ENCODE data around the gene MOCS2. TPM values are rescaled to one million over a fixed set of nuclear protein-coding genes. Genes with fewer than 3 reads are reported as not detected.

Gene MOCS2
- total RNA-seq, 2 donors from 2014 or later = 30.4 to 51.3 TPM

- H3K27me3 ChIP-seq (replicated peaks; ENCODE audit: insufficient read depth) = no peaks in the 10 kb centered on the region
- no peaks in the 10 kb centered on the region for H3K4me1 ChIP-seq (replicated peaks)
- H3K4me3 ChIP-seq = no peak overlapping the region
- H3K27ac ChIP-seq = no peak overlapping the region
- no peaks in the 10 kb centered on the region for H3K9me3 ChIP-seq
- 89% methylated on average over 4 of the region's 4 CpGs for WGBS
- TF ChIP-seq CTCF (IDR thresholded peaks at IDR 0.05) (no peak), POLR2A (IDR thresholded peaks at IDR 0.05) (no peak), POLR2AphosphoS5 (IDR thresholded peaks at IDR 0.05) (no peak)
- H3K36me3 ChIP-seq = no peaks in the 10 kb centered on the region
- intact Hi-C loops (cut with DNase I) = no loop called here
- DNase-seq (ENCODE audit: low spot score) = no peak
Measured at GRCh38 chr5:53053364-53053763, 56.2 kb downstream of the MOCS2 start.

- no peaks in the 10 kb centered on the region for H3K4me1 ChIP-seq (replicated peaks)
- intact Hi-C loops (cut with DNase I) = no loop called here
- no peak overlapping the region for H3K27ac ChIP-seq
- H3K4me3 ChIP-seq = no peak overlapping the region
- no peak for TF ChIP-seq POLR2A (IDR thresholded peaks at IDR 0.05)
- 83% methylated on average over 2 of the region's 2 CpGs for WGBS
- no peaks in the 10 kb centered on the region for H3K9me3 ChIP-seq
- DNase-seq (ENCODE audit: low spot score) = no peak
- no peaks in the 10 kb centered on the region for H3K27me3 ChIP-seq (replicated peaks; ENCODE audit: insufficient read depth)
- no peaks in the 10 kb centered on the region for H3K36me3 ChIP-seq
Measured at GRCh38 chr5:53052499-53052898, 57.1 kb downstream of the MOCS2 start.

- H3K4me3 ChIP-seq = no peak overlapping the region
- H3K36me3 ChIP-seq = no peaks in the 10 kb centered on the region
- H3K27ac ChIP-seq = no peak overlapping the region
- TF ChIP-seq CTCF (IDR thresholded peaks at IDR 0.05) (no peak), POLR2A (IDR thresholded peaks at IDR 0.05) (no peak), POLR2AphosphoS5 (IDR thresholded peaks at IDR 0.05) (no peak)
- intact Hi-C loops (cut with DNase I) = no loop called here
- H3K4me1 ChIP-seq (replicated peaks) = no peaks in the 10 kb centered on the region
- H3K9me3 ChIP-seq = no peaks in the 10 kb centered on the region
- WGBS = 81% methylated on average over 2 of the region's 2 CpGs
- H3K27me3 ChIP-seq (replicated peaks; ENCODE audit: insufficient read depth) = no peaks in the 10 kb centered on the region
- no peak for DNase-seq (ENCODE audit: low spot score)
Measured at GRCh38 chr5:53048248-53048647, 61.3 kb downstream of the MOCS2 start.

Other genes with a start within 250 kb of the MOCS2 start
- 10 to 100 TPM in 1 of 2 donors, 1 to 10 TPM in 1; 6.4 to 21.5 TPM for gene ITGA2, start 120.4 kb downstream of the MOCS2 start, total RNA-seq